Stimulated activated CD4-positive, alpha-beta T cell treated with anti-CD3 and anti-CD28 coated beads, Interleukin-4, amount 100 ng/mL, for 24 hours (primary cell): Measurements from ENCODE around the gene LCA5L.

Experiments
- DNase-seq: peaks from one replicate; pipeline ENCODE4 v3.0.0-alpha.2; 2020

The LCA5L gene

DNA sequence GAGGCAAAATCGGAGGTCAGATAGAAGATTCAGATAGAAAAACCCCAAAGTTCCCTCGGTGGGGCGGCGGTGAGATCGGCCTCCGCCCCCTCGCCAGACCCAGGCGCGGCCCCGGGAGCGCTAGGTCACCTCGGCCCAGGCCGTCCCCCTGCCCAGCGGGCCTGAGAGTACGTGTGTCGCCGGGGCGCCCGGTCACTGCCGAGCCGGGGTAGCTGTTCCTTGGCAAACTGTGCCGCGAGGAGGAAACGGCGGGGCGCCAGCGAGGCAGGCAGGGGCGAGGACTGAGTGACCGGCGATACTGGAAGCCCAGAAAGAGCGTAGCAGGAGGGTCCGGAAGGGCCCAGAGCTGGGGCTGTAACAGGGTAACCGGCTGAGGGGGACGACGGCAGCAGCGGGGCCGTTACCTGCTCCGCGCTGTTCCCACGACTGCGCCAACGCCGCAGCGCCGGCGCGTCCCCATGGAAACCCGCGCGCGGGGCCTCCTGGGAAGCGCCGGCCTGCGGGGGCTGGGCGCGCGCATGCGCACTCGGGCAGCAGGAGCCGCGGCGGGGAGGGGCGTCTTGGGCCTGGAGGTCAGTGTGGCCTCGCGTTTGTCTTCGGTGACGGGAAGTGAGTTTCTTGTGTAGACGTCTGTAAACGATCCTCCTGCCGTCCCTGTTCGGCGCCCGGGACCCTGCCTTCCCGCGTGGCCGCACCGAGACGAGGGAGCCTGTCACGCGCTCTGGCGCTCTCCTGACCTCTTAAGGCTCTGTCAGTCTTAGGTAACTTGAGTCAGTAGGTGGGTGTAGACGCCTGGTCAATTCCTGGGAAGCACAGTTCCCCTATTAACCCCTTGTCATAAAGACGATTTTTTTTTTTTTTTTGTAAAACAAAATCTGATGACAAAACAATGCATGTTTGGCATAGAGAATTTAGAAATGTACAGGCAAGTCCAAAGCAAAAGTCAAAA, at the start of gene LCA5L:
Gene LCA5L (minus strand): TSS at position 458 of the 949 bp plus-strand sequence. CDS start 17,285 bp downstream, outside the sequence.
- peak; percentile 89 for DNase-seq

DNA sequence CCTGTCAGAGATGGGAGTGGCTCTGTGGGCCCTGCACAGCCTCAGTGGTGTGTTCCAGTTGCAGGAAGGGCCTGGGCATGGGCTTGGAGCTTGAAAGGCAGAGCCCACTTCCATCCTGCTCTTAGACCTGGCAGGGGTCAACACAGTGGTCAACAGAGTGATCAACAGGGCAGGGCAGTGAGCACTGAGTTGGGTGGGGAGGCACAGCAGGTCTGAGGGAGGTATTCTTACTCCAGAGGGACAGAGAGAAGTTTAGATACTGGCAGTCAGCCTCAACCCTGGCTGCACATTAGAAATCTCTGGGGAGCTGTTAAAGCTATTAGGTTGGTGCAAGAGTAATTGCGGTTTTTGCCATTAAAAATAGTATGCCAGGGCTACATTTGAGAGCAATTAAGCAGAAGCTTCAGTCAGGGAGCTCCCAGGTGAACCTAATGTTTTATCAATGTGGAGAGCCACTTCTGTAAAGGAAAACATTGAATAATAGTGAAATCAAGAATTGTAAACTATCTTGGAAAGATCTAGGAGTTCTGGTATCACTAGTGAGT, 43.9 kb upstream of the LCA5L start:
- no peak for DNase-seq

DNA sequence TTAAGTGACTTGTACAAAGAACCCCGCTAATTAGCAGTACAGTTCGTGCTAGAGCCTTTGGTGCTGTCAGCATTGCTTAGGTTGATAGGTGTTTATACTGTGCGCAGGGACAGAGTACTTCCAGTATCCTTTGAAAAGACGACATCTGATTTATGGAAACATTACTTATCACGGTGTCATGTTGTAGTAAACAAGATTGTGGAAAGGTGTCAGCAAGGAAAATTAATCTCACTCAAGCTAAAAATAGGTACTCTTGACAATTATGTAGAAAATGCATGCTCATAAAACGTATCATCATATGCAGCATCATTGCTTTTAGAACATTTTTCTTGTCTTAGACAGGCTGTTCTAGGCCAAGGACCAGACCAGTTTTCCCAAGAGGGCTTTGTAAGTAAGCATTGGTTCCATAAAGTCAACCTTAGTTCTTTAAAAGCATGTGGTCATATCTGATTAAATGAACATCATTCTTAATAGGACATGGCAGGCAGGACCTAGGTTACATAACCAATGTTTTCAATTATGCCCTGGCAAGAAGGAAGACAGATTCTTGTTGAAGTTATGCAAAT, 39.2 kb upstream of the LCA5L start:
- DNase-seq: no peak

DNA sequence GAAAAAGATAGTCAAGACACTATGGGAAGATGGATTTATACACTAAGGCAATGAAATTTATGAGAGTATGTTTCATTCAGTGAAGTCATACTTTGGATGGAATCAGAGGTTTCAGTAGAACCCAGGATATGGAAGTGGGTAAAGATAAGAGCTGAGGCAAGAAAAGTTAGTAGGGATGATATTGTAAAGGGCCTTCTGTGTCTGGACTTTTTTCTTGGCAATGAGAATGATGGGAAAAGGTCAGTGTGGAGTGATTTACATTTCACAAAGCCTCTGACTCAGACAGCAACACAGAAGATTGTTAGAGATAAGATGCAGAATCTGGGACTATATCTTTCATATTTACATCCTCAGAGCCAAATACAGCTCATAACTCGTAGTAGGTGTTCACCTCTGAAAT, 38.3 kb upstream of the LCA5L start:
- no peak for DNase-seq

DNA sequence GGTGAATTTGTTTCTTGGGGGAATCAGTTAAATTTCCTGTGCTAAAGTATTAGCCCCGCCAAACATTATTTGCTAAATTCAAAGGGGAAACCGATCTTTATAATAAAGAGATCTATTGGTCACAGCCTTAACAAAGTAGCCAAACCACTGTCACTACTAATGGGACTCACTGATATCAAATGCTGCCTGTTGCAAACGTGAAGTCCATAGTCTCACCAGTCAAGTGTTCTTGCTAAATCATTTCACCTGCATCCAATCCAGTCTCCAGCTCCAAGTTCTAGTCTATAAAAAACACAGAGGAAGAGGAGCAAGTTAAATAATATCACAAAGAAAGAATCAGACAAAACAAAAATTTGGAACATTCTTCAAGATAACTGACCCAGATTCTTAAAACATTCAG, 36.3 kb upstream of the LCA5L start:
- DNase-seq: no peak

DNA sequence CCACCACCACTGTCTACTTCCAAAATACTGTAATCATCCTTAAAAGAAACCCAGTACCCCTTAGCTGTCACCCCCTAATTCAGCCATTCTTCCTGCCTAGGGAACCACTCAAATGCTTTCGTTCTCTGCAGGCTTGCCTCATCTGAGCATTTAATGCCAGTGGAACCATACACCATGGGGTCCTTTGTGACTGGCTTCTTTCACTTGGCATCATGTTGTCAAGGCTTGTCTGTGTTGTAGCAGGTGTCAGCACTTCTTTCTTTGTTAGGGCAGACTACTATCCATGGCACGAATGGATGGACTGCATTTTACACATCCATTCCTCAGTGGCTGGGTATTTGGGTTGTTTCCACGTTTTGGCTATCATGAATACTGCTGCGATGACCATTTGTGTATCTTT, 34.7 kb upstream of the LCA5L start:
- no peak for DNase-seq

DNA sequence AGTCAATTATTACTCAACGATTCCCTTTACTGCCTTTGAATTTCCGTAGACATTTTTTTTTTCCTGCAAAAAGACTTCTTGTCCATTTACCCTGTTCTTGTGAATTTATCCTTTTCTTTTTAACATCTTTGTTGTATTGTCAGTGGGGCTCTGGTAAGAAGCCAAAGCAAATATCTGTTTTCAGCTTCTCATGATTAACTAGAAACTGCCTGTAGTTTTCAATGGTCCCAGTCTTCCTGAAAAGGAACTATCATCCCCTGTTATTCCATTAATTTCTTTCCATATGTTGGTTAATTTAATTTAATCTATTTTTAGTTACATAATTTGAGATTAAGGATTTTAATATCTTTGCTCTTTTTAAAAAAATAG, 34.2 kb upstream of the LCA5L start:
- DNase-seq: no peak

DNA sequence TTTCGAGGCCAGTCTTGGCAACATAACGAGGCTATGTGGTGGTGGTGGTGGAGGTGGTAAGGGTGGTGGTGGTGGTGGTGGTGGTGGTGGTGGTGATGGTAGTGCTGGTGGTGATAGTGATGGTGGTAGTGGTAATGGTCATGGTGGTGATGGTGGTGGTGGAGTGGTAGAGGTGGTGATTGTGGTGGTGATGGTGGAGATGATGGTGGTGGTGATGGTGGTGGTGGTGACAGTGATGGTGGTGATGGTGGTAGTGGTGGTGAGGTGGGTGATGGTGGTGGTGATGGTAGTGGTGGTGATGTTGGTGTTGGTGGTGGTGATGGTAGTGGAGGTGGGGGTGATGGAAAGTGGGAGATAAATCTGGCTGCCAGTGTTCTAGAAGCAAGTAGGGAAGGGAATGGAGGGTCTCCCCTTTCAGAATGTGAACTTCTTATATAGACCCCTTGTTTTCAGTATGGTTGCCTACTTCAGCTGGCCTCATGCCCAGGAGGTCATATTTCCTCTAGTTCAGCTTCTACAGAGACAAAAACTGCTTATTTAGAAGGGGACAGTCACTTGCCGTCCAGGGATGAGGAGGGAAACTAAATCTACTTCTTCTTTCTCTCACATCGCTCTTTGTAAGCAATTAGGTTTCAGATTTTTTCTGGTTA, 33.7 kb upstream of the LCA5L start:
- DNase-seq: no peak

DNA sequence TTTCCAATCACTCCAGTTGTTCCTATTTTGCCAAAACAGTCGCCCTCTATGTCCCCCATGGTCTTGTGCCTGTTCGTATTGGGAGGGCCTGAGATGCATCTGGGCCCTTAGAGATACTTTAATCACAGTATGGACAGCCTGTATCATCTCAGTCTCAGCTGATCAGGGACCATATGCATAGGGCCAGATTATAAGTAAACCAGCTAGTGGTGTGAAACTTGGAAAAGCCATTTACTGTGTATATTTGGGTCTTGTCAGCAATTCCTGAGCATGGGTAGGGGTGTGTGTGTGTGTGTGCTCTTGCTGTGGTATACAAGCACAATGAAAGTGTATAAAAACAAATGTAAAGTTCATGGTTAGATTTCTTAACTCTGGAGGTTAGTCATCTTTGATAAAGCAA, 29.0 kb upstream of the LCA5L start:
- DNase-seq: no peak

DNA sequence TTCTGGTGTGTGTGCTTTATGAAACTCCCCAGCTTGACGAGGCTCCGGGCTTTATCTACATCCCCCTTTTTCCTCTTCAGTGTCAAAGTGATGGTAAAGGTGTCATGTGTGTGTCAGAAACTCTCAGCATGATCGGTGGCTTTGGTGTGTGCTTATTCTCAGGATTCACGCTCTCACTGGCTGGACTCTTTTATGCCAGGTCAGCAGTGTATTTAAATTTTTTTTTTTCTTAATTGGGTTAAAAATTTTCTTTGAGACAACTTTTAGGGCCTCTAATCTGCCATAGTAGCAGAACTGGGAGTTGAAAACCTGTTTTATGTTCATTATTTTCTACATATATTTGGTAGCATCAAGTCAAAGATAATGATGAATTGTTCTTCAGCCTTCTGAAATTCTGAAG, 27.2 kb upstream of the LCA5L start:
- no peak for DNase-seq

DNA sequence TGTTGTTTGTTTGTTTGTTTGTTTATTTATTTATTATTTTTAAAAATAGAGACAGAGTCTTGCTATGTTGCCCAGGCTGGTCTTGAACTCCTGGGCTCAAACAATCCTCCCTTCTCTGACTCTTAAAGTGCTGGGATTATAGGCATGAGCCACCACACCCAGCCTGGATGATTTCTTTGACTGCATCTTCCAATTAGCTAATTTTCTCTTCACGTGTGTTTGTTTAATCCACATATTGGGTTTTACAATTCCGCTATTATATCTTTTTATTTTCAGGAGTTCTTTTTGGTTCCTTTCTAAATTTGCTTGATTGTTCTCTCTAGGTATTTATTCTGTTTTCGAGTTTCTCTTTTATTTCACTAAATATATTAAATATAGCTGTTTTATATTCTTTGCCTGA, 26.0 kb upstream of the LCA5L start:
- DNase-seq: no peak

DNA sequence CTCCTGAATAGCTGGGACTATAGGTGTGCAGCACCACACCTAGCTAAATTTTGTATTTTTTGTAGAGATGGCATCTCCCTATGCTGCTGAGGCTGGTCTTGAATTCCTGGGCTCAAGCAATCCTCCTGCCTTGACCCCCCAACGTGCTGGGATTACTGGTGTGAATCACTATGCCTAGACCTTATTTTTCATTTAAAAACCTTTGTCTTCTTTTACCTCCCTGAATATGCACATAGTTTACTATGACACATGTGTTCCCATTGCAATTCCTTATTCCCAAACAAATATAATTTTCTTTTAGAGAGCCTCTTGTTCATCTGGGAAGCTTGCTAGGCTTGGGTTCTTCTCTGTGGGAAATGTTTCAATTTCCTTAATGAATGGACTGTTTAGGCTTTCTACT, 23.0 kb upstream of the LCA5L start:
- no peak for DNase-seq

DNA sequence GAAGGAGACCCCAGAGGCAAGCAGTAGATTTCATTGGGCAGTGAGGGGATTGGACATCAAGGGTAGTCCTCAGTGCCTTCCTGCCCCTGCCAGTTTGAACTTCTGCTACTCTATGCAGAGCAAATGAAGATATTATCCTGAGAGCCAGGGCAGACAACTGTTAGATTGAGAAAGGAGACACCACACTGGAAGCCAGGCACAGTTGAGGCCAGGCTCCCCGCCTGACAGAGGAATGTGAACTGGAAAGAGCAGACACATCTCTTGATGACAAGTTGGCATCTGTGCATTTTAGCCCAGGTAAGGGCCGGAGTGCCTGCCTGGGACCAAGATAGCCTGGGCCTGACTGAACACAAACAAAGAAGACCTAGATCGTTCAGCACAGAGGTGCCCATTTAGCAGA, 22.2 kb upstream of the LCA5L start:
- no peak for DNase-seq

DNA sequence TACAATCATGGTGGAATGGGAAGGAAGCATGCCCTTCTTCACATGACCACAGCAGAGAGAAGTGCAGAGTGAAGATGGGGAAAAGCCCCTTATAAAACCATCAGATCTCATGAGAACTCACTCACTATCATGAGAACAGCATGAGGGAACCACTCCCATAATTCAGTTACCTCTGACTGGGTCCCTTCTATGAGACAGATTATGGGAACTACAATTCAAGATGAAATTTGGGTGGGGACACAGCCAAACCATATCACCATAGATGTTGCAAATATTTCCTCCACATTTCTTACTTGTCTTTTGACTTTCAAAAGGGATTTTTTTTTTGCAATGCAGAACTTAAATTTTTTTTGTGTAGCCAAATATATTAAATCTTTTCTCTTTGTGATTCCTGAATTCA, 21.0 kb upstream of the LCA5L start:
- DNase-seq: no peak

DNA sequence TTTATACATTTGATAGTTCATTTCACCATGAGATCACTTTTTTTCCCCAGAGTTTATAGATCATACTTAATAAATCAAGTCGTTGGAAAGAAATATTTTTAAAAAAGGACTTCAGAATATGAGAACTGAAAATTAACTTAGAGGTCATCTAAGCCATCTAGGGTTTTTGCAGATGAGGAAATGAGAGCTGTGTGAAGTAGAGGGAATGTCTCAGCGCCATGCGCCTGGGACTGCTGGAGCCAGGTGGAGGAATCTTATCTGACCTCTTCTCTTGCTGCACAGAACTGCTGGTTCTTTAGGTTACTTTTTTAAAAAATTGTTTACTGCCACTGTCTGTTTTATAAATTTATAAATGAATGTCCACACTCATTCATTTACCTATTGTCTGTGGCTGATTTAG, 17.7 kb upstream of the LCA5L start:
- no peak for DNase-seq

DNA sequence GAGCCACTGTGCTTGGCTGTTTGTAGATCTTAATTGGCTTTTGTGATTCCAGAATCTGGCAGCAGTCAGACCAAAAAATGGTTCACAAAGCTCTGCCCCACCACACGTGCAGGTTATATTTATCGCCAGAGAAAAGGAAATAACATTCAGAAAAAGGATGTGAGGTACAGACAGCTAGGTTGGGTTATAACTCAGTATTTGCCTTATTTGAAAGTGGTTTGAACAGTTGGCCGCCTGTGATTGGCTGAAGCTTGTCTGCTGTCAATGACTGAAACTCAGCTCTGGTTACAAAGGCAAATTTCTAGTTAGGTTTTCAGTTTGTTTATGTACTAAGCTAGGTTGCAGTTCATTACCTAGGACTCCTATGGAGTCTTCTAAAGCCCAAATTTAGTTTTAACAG, 15.8 kb upstream of the LCA5L start:
- no peak for DNase-seq

DNA sequence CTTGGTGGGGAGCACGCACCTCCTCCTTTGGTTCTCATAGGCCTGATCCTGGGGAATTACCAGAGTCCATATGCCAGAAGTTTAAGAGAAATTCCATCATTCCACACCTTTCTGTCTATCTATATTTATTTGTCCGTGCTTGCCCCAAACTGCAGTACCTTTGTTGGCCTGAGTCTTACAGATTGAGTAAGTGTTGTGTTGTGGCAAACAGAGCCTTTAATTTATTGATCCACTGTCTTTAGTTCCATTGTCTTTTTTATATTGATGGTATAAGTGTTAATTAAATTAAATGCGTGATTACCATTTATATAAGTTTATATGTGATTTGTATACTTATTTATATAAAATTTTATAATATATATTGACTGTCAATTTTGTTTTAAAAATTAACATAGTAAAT, 11.1 kb upstream of the LCA5L start:
- no peak for DNase-seq

DNA sequence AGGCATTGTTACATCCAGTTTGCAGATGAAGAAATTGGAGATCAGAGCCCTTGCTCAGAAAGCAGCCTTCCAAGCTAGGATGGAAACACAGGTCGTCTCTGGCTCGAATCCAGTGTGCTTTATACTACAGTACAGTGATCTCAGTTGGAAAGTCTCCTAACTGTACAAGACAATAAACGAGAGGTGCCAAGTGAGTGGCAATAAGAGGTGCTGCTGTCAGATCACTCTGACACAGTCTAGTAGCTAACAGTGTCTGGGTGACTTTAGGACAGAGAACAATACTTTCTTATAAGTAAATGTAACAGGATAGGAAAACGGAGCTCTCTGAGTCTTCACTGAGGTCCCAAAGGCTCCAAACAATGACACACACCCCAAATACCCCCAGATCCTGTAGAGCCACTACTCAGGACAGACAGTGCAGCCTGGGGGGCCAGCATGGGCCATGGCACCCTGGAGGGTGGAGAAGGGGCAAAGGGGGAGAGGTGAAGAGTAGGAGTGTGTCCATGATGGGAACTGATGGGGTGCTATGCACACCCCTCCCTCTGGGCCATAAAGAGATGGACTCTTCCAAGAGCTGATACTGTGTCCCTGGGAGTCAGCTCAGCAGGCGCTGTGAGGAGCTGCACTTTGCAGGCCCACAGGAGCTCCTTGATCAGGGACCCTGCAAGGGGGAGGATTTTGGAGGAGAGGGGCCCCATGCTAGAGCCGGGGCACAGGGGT, 9.5 kb upstream of the LCA5L start:
- no peak for DNase-seq

DNA sequence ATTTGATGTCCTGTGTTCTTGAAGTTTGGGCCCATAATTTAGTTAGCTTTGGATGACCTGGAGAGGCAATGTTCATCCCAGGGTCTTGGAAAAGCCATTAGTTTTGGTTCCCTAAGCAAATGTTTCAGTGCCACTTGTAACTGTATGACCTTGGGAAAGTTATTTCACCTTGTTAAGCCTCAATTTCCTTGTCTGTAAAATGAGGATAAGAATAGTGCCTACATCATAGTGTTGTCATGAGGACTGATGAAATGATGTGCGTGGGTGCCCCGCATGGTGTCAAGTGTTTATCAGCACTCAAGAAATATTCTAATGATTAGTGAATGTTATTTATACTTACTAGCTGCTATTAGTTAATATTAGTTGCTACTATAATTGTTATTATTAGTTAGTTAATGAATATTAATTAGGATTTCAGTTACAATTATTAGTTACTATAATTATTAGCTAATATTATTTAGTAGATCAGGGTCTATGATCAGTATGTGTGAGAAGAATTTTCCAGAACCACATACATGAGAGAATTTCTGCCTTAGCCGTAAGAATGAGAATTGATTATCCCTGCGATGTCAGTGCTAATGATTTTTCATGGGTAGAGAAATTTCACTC, 8.1 kb upstream of the LCA5L start:
- no peak for DNase-seq

DNA sequence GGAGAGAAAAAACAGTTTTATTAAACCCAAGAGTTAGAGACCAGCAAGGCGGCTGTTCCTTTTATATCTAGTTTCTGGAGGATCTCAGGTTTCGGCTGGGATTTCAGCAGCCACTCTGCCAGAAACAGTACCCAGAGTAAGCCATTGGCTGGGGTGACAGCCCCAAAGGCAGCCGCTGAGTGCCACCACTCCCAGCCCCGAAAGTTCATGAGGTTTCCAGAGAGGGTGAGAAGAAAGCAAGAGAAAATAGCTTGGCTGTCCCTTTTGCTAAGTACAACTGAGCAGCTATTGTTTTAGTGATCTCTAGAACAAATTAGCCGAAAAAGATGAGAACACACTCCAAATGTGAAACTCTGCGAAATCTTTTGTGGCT, 7.4 kb upstream of the LCA5L start:
- DNase-seq: no peak

DNA sequence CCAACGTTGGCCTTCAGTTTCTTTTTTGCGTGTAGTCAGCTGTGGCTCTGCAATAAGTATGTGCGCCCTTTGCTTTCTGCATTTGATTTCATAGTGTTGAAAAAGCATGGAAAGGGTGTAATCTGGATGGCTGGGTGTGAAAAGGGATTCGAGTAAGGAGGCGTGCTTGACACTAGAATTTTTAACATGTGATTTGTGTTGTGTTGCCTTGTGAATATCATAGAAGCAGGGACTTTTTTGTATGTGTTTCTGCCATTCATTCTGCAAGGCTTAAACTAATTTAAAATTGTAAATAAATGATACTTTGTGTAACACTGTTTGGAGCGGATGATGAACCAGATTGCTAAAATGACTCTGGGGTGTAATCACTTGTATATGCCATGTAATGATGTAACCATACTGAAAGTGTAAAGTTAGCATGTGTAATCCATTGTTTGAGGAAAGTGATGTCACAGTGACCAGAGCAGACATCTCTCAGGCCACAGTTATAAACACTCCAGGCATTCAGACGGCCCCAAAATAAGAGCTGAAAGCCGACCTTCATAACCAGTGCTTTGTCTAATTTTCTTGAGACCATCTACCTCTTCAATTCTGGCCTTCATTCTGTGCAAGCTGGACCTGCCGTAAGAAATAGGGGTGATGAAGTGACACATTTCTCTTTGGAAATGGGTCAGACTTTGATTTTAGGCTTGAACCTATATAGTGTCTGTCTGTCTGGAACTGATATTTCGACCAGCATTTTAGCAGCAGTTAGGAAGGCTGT, 6.8 kb upstream of the LCA5L start:
- DNase-seq: no peak
